GM21515 (cell line): ENCODE results near the gene HSF4.

ENCODE experiments used
- ATAC-seq: cut with Tn5 transposase; IDR thresholded peaks from one replicate; pipeline ENCODE4 v1.9.1; 2021; ENCODE audit not compliant: unreplicated experiment

HSF4 gene

DNA sequence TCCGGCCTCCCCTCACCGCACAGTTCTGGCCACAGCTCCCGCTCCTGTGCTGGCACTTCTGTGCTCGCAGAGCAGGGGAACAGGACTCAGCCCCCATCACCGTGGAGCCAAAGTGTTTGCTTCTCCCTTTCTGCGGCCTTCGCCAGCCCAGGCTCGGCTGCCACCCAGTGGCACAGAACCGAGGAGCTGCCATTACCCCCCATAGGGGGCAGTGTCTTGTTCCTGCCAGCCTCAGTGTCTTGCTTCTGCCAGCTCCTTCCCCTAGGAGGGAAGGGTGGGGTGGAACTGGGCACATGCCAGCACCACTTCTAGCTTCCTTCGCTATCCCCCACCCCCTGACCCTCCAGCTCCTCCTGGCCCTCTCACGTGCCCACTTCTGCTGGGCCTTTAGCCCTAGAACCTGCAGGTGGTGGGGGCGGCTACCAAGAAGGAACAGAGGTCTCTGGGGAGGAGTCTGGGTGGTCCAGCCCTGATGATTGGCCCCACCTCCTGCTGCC lies 33.7 kb downstream of the HSF4 start:
- ATAC-seq, result no peak

DNA sequence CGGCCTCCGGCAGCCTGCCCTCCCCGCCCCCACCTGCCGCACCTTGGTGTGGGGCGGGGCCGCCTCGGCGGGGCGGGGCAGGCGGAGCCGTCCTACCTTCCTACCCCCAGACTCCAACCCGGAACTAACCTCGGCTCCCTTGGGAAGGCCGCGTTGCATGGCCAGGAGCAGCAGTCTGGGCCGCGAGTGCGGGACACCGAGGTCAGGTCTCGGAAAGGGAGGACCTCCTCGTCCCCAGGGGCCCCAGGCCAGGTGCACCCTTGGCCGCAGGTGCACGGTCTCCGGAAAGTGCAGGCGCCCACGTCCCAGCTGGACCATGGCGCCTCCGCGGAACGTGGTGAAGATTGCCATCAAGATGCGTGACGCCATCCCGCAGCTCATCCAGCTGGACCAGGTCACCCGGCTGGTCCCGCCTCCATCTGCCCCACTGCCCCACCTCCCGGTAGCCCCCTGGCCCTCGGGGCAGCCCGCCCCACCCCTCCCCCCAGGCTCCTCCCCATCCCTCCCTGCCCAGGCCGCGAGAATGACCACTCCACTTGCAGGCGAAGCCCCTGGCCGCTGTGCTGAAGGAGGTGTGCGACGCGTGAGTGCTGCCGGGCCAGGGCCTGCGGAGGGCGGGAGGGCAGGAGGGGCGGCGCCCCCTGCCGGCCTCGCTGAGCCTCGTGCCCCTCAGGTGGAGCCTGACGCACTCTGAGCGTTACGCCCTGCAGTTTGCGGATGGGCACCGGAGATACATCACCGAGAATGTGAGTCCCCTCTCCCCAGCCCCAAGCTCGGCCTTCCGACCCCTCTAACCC lies 34.7 kb downstream of the HSF4 start, which contains the start of gene ELMO3:
Gene ELMO3 (plus strand): TSS at position 121 of the 797 bp plus-strand sequence. CDS start 196 bp downstream, at position 317.
- ATAC-seq, result no peak

DNA sequence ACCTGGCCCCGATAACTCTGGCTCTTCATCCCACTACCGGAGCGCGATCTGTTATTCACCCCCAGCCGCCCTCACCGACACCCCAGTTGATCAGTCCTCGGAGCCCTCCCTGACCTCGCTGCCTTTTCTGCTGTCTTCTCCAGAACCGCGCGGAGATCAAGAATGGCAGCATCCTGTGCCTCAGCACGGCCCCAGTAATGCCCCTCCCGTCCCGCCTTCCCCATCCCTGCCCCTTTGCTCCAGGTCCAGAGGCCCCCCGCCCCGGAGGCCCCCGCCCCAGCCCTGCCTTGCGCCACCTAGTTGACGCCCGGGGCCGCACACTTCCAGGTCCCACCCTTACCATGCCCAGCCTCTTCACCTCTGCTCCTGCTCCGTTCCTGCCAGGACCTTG lies 35.3 kb downstream of the HSF4 start:
- ATAC-seq, result no peak

DNA sequence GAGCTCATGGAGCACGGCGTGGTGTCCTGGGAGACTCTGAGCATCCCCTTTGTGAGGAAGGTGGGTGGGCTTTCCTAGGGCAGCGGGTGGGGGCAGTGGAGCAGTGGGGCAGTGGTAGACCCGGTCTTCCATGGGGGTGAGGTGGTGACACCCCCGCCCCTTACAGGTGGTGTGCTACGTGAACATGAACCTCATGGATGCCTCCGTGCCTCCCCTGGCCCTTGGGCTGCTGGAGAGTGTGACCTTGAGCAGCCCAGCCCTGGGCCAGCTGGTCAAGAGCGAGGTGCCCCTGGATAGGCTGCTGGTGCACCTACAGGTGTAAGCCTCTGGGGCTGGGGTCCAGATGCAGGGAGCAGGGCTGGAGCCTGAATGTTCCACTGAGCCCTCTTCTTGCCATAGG lies 35.9 kb downstream of the HSF4 start:
- no peak for ATAC-seq

DNA sequence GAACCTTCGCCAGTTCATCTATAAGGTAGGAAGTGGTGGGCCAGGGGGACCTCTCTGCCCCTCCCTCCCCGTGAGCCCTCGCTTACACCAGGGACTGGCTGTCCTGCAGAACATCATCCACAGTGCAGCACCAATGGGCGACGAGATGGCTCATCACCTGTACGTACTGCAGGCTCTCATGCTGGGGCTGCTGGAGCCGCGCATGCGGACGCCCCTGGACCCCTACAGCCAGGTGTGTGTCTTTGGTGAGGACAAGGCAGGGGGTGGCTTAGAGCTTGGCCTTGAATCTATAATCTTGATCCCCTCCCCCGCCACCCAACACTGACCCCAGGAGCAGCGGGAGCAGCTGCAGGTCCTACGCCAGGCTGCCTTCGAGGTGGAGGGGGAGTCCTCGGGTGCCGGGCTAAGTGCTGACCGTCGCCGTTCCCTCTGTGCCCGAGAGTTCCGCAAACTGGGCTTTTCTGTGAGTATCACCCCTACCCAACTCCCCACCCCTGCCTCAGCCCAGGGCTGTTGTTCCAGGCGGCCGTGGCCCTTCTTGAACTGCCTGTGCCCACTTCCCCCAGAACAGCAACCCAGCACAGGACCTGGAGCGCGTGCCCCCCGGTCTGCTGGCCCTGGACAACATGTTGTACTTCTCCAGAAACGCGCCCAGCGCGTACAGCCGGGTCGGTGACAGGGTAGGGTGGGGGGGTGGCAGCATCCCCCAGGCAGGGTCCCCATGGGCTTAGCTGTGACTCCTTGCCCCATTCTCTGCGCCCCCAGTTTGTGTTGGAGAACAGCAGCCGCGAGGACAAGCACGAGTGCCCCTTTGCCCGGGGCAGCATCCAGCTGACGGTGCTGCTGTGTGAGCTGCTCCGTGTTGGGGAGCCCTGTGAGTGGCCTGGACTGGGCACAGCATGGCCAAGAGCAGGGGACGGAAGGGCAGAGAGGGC lies 37.1 kb downstream of the HSF4 start:
- ATAC-seq, result no peak

DNA sequence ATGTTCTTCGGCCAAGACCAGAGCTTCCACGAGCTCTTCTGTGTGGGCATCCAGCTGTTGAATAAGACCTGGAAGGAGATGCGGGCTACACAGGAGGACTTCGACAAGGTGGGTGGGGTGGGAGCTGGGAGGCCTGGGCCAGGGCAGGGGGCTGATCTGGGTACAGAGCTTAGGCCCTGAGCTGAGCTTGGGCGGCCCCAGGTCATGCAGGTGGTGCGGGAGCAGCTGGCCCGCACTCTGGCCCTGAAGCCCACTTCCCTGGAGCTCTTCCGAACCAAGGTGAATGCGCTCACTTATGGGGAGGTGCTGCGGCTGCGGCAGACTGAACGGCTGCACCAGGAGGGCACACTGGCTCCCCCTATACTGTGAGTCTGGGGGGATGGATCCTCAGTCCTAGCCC lies 37.9 kb downstream of the HSF4 start:
- ATAC-seq, result no peak

DNA sequence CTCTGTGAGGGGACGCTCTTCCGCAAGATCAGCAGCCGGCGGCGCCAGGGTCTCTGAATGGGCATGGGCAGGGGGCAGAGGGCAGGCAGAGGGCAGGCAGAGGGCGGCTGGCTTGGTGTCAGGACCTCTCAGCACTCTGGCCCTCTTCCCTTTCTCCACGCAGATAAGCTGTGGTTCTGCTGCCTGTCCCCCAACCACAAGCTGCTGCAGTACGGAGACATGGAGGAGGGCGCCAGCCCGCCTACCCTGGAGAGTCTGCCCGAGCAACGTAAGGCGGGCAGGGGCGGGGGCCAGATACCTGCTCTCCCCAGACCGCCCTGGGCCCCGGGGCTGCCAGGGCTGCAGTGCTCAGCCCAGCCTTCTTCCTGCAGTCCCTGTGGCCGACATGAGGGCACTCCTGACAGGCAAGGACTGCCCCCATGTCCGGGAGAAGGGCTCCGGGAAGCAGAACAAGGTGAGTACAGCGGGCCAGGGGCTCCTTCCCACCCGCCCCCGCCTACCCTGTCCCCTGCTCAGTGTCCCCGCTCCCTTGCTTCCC lies 38.5 kb downstream of the HSF4 start:
- no peak for ATAC-seq

DNA sequence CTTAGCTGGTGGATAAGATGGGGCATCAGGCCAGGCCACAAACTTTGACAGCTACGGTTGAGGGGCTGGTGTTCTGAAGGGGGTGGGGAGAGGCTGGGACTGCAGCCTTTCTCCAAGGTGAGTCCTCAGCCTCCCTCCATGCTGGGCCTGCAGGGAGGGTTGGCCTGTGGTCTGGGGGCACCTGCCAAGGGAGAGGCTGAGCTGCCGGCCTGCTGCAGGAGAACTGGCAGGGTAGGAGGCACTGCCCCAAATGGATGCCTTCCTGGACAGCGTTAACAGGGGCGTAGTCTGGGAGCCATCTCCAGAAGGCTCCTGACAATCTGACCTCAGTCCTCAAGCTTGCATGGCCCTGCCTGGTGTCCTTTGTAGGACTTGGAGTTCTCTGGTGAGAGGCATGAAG lies 39.5 kb downstream of the HSF4 start:
- no peak for ATAC-seq

DNA sequence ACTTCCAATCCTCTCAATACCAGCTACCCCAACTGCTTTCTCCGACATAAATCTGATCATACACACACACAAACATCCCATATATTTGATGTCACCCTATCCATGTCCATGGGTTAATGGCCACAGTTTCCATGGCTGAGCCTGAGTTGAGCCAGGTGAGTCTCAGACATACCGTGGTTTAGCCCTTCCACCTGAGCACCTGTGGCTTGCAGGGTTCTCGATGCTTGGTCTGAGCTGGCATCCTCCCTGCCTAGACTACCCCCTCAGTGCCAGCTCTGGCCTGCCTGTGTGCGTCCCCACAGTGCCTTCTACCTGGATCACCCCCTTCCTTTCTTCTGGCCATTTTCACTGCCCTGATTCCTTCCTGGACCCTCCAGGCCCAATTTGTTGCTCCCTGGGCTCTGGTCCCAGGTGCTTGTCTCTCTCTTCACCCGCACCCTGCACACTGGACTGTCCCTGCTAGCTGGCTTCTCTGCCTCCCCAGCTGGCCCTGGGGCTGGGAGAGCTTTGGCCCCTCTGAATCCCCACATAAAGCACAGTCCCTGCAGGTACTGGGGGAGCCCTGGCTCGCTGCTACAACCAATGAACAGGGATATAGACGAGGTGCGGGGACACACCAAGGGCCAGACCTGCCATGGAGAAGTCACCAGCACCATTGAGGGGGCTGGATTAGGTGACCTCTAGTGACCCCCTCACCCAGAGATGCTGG lies 41.7 kb downstream of the HSF4 start:
- no peak for ATAC-seq

DNA sequence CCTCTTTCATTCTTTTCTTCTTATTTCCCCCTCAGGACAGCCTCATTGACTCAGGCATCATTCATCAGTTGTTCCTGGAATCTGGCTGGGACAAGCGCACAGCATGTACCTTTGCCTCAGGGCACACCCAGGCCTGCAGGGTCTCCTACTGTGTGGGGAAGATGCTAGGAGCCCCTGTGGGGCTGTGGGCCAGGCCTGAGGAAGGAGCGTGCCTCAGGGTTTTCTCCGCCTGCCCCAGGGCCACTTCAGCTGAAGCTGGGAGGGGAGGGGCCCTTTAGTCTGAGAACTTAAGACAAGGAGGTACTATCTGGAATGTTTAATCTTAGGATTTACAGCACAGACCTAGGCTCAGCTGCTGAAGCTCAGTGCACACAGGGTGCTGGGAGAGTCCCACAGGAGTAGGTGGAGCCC lies 42.3 kb downstream of the HSF4 start:
- no peak for ATAC-seq

DNA sequence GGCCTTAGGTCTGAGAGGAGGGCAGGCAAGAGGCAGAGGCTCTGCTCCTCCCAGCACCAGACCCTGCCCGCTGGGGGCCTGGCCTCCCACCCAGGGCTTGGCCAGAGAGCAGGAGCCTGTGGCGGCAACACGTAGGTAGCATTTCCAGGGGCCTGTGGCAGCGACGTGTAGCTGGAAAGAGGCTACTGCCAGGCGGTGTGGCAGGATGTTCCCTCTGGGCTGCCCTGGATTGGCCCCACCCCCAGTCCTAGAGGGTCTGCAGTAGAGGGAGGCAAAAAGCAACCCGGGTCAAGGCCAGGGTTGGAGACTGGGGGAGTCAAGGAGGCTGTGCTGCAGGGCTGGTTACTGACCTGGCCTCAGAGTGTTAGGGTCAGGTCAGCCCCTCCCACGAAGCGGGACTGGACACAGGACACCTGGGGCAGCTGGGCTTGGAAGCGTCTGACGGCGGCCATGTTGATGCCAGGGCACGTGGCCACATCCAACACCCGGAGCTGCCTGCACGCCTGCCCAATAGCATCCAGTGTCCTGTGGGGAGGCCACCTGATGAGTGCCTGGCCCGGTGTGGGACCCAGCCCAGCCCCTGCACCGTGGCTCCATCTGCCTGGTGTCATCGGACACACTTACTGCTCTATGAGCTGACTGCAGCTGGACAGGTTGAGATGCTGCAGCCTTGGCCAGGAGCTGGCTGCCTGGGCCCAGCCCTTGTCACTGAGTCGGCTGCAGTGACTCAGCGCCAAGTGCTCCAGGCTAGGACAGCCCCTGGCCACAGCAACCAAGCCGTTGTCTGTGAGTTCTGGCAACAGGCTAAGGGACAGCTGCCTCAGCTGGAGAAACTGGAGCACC lies 42.9 kb downstream of the HSF4 start:
- ATAC-seq, result no peak

DNA sequence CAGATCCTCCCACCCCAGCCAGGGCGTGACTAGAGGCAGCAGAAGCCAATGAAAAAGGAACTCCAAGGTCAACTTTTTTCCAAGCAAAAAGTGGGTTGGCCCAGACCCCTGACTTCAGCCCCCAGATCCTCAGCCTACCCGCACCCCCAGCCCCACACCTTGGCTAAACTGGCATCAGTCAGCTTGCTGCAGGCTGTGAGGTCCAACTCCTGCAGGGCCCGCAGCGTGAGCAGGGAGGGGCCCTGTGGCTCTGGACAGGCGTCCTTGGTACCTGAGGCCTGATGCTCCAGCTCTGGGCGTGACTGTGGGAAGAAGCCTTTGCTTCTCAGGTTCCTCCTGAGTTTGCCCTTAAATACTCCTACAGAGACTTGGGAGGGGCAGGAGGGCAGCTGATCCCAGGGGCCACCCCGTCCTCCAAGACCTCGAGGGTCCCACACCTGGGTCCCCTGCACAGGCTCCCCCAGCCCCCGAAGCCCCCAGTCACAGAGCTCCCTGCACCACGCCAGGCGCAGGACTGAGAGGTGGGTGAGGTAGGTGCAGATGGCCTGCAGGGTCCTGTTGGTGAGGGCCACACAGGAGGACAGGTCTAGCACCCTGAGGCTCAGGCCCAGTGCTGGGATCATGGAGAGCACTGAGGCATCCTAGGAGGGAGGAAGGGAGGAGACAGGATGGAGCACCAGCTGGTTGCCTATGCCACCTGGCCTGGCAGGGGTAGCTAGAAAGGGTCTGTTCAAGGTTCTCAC lies 43.8 kb downstream of the HSF4 start:
- ATAC-seq, result no peak

DNA sequence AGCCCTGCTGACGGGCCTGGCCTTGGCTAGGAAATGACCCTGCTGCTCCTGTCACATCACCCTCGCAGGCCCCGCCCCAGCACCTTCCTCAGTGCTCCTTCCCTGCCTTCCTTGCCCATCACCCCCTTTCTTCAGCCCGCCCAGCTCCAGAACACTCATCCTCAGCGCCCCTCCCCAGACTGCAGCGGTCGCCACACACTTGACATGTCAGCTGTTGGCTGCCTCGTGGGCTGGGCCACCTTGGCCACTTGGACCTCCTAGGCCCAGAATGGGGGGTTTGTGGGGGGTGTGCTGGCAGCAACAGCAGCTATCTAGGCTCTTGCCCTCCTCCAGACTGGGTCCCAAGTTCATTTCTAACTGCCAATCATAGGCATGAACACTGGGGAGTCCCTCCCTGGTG lies 45.0 kb downstream of the HSF4 start:
- ATAC-seq, result no peak

DNA sequence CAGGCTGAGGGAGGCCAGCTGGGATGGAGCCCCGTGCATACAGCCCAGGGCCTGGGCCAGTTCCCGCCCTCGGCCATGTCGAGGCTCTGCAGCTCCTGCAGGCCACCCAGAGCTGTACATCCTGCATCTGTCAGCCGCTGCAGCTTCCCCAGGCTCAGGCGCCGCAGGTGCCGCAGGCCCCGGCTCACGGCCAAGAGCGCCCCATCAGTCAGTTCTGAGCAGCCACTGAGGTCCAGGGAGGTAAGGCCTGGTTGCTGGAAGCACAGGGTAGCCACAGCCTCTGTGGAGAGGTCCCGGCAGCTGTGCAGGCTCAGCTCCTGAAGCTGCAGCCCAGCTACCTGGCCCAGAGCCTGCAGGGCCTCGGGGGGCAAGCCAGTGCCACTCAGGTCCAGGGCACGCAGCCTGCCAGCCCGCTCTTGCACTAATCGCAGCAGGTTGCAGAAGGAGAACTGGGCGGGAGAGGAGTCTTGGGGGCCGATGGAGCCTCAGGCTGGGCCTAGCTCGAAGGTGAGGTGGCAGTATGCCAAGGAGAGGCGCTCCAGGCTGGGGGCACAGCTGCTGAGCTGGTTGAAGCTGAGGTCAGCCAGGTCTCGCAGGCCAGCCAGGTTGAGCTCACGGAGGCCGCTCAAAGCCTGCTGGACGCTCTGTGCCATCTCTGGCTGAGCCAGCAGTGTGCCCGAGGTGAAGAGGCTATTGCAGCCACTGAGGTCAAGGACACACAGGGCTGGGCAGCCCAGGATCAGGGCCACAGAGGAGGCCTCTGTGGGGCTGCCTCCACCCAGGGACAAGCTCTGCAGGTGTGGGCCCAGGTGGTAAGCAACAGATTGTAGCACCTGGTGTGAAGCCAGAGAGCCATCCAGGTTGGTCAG lies 45.8 kb downstream of the HSF4 start:
- ATAC-seq, result no peak

DNA sequence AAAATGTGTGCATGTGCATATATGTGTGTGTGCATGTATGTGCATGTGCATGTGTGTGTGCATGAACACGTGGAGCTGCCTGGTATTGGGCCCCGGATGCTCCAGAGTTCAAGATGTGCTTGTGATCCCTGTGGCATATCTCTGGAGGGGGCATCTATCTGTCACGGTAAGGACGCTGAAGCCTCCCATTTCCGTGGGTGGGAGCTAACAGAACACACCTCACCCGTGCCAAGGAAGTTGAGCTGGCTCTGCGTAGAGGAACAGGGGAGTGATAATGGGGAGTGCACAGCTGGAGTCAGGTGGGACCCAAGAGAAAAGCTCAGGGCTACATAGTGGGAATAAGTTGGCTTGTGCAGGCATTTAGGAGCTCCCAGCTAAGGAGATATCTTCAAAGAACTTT lies 47.1 kb downstream of the HSF4 start:
- no peak for ATAC-seq

DNA sequence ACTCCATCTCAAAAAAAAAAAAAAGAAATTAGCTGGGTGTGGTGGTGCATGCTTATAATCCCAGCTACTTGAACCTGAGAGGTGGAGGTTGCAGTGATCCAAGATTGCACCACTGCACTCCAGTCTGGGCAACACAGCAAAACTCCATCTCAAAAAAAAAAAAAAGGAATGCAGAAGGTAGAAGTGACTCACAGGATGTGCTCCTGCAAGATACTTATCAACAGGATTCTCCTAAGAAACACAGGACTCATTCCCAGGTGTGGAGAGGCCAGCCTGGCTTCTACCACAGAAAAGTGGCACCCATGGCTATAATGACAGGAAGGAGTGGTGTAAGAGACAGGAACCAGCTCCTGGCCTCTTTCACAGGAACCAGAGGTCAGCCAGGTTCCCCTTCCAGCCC lies 48.2 kb downstream of the HSF4 start:
- ATAC-seq, result no peak

DNA sequence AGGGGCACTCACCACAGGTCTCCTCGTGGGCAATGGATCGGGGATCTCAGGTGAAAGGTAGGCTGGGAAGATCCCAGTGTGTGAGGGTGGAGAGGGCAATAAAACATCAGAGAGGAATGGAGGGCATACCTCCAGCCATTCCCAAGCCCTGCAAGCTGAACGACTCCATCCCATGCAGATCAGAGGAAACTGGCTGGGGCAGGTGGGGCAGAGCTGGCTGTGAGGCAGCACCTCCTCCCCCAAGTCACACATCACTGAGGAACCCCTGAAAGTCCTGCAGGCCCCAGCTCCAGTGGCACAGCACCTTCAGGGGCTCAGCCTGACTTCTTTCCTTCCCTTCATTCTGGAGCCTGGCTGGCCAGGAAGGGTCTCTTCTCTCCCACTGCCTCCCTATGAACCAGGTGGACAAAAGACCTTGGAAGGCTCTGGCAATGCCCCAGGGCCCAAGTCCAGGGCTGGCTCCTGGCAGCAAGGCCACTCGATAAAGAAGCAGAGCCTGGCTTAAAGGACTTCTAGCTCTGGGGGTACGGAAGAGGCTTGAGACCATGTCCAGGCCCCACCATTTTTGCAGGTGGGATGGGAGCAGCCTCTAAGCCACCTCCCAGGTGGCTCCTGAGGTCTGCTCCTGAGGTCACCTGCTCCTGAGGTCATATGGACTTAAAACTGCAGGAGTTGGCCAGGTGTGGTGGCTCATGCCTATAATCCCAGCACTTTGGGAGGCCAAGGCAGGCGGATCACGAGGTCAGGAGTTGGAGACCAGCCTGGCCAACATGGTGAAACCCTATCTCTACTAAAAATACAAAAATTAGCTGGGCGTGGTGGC lies 48.9 kb downstream of the HSF4 start:
- ATAC-seq, result no peak

DNA sequence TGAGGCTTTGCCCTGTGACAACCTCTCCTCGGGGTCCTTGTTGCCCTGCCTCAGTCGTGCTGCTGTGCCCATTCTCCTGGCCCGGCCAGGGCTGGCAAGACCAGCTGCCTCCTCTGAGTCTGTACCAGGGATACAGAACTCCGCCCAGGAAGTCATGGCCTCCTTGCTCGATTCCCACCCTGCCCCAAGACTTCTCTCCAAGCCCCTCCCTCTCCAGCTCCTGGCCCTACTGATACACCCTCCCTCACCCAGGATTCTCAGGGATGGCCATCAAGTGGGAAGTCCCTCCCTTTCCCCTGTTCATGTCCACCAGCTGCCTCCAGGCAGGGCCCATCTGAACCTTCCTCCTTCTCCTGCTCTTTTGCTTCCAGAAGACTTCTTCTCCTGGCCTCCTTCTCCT lies 51.2 kb downstream of the HSF4 start:
- no peak for ATAC-seq
